DND-41 (cell line): ENCODE results near the gene MSH5.

Experiments
- ATAC-seq: fragments of 200-7000 bp; cut with Tn5 transposase; 3 replicates; pipeline ENCODE4 v1.9.1; 2021; ENCODE audit warnings: low read depth; ENCODE audit not compliant: insufficient read depth
- DNase-seq: peaks from one replicate; pipeline ENCODE4 v3.0.0-alpha.2; 2020
- H2AFZ ChIP-seq: 2 replicates; pipeline ENCODE4 v1.6.0; 2012; ENCODE audit warnings: low read depth, low read length
- H3K27ac ChIP-seq: 2 replicates; pipeline ENCODE4 v1.5.1; 2012; ENCODE audit warnings: low read length, inconsistent platforms
- H3K27me3 ChIP-seq: fragments of 200-600 bp; sonication (generic); 2 replicates; pipeline ENCODE4 v1.6.0; 2012; ENCODE audit warnings: low read length, mild to moderate bottlenecking, inconsistent platforms; ENCODE audit not compliant: insufficient read depth, poor library complexity
- H3K36me3 ChIP-seq: 2 replicates; pipeline ENCODE4 v1.5.1; 2012; ENCODE audit warnings: low read length, inconsistent platforms; ENCODE audit not compliant: insufficient read depth
- H3K4me1 ChIP-seq: 2 replicates; pipeline ENCODE4 v1.5.1; 2012; ENCODE audit warnings: mild to moderate bottlenecking, low read length; ENCODE audit not compliant: insufficient read depth
- H3K4me2 ChIP-seq: 2 replicates; pipeline ENCODE4 v1.6.0; 2012; ENCODE audit warnings: mild to moderate bottlenecking, moderate library complexity, low read length, inconsistent platforms; ENCODE audit not compliant: insufficient read depth
- H3K4me3 ChIP-seq, 2 experiments: fragments of 200-600 bp in 1 of 2; shearing (Covaris generic) in 1 of 2; 2 replicates each; pipeline ENCODE4 v1.5.1; 2012 to 2016; ENCODE audit warnings: inconsistent platforms in 2 of 2, low read length in 2 of 2, mild to moderate bottlenecking in 2 of 2, low read depth in 1 of 2, moderate library complexity in 1 of 2
- H3K79me2 ChIP-seq: 2 replicates; pipeline ENCODE4 v1.6.0; 2012; ENCODE audit warnings: low read length, inconsistent platforms; ENCODE audit not compliant: insufficient read depth
- H3K9ac ChIP-seq: 2 replicates; pipeline ENCODE4 v1.6.0; 2012; ENCODE audit warnings: low read depth, mild to moderate bottlenecking, inconsistent platforms, low read length, moderate library complexity
- H3K9me3 ChIP-seq: 2 replicates; pipeline ENCODE4 v1.5.1; 2012; ENCODE audit warnings: low read length, moderate library complexity, mild to moderate bottlenecking, inconsistent platforms; ENCODE audit not compliant: insufficient read depth, severe bottlenecking
- H4K20me1 ChIP-seq: 2 replicates; pipeline ENCODE4 v1.6.0; 2012; ENCODE audit warnings: low read length; ENCODE audit not compliant: insufficient read depth
- CTCF ChIP-seq: IDR thresholded peaks from 2 replicates; pipeline ENCODE4 v1.5.1; 2012; ENCODE audit warnings: borderline replicate concordance, low read length, moderate library complexity, mild to moderate bottlenecking; ENCODE audit not compliant: poor library complexity, severe bottlenecking; ENCODE audit errors: extremely low read depth
- EZH2 ChIP-seq: IDR thresholded peaks from 3 replicates; pipeline ENCODE4 v1.6.1; 2012; ENCODE audit warnings: borderline replicate concordance, low read depth, mild to moderate bottlenecking, moderate library complexity, low read length, inconsistent platforms; ENCODE audit not compliant: severe bottlenecking

MSH5 gene

DNA sequence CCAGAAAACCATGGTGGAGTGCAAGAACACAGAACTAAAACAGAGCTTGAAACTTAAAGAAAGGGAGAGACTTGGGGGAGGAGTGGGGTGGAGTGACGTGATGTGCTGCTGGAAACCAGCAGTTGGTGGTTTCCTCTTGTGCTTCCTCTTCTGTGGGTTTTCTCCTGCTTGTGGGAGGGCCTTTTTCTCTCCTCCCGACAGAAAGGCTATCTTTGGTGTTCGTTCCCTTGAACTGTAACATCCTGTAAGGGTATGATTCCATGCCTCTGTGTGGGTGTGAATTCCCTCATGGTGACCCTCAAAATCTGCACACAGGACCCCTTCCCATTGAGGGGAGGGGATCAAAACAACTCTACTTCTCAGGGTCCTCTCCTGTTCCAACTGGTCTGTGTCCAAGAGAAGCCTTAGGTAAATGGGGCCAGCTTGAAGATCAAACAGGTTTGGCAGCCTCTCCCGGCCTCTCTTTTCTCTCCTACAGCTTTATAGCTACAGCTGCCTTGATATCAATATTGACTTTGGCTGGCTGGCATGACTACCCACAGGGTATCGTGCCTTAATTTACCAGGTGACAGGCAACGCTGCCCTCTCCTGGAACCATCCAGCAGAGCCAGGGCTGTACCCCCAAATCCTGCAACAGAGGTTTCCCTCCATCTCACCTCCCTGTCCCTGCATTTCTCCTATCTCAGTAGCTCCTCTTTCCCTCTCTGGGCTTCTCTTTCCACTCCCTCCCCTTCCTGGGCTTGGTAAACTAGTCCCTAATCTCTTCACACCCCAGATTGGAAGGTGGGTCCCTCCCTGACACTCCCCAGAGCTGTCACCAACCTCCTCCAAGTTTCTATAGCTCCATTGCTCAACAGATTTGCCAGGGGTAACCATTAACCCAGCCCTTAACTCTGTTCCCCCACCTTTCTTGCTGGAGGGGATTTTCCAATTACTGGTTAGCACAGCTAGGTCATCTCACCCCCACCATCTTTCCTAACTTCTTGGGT, 1.5 kb upstream of the MSH5 start:
- TF ChIP-seq EZH2 (no peak), CTCF (peak; percentile 65)
- peaks cover 74% of the 10 kb centered on the region for H3K4me1 ChIP-seq

GRCh38 chr6:31740397-31741223, 805 bp downstream of the MSH5 start:
- Histone ChIP-seq H3K27ac (peak overlapping the region; percentile 99), H3K4me1 (peaks cover 52% of the 10 kb centered on the region), H2AFZ (peak overlapping the region; percentile 61), H3K79me2 (peaks cover 48% of the 10 kb centered on the region), H3K4me3 (peak overlapping the region; percentile 68 to 86), H3K4me2 (peak overlapping the region; percentile 69), H4K20me1 (no peaks in the 10 kb centered on the region), H3K27me3 (no peaks in the 10 kb centered on the region), H3K9me3 (no peaks in the 10 kb centered on the region), H3K36me3 (peaks cover 43% of the 10 kb centered on the region), H3K9ac (peak overlapping the region; percentile 99)
- no peak for ATAC-seq
- DNase-seq, result peak; percentile 56
- no peak for TF ChIP-seq EZH2
- TF ChIP-seq CTCF, result no peak

More for the DNA sequence above, 1.5 kb upstream of the MSH5 start:
- ATAC-seq, result peak; percentile 47
- Histone ChIP-seq H3K9ac (peak overlapping the region; percentile 99), H3K4me3 (peak overlapping the region; percentile 4 to 62; a peak in 3 of 4 replicates), H3K36me3 (peaks cover 35% of the 10 kb centered on the region), H3K9me3 (no peaks in the 10 kb centered on the region), H3K4me2 (peak overlapping the region; percentile 76), H4K20me1 (peaks cover 17% of the 10 kb centered on the region), H3K27ac (peak overlapping the region; percentile 96), H3K79me2 (peaks cover 70% of the 10 kb centered on the region), H2AFZ (no peak overlapping the region), H3K27me3 (no peaks in the 10 kb centered on the region)
- peak; percentile 89 for DNase-seq

DNA sequence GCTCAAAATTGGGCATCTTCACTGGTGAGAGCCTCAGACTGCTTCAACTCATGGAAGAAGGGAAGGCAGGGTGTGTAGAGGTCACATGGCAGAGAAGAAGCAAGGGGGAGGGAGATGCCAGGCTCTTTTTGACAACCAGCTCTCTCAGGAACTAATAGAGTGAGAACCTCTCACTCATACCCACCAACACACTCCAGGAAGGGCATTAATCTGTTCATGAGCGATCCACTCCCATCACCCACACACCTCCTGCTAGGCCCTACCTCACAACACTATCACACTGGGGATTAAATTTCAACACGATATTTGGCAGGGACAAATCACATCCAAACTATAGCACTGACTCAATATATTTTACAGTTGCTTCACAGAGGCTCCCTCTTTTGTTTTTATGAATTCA, 2.0 kb downstream of the MSH5 start:
- peak overlapping the region; percentile 22 for H3K9ac ChIP-seq
- peaks cover 46% of the 10 kb centered on the region for H3K36me3 ChIP-seq
- no peaks in the 10 kb centered on the region for H3K9me3 ChIP-seq
- peaks cover 45% of the 10 kb centered on the region for H3K4me1 ChIP-seq
- ATAC-seq (no peak), DNase-seq (no peak)
- H3K4me2 ChIP-seq, result peak overlapping the region; percentile 23
- peak overlapping the region; percentile 99; the same call in 1 of the 2 replicates for H3K27ac ChIP-seq
- no peak overlapping the region for H3K4me3 ChIP-seq
- H4K20me1 ChIP-seq, result no peaks in the 10 kb centered on the region
- H3K27me3 ChIP-seq, result no peaks in the 10 kb centered on the region
- H3K79me2 ChIP-seq, result peaks cover 36% of the 10 kb centered on the region
- H2AFZ ChIP-seq, result no peak overlapping the region
- TF ChIP-seq EZH2 (no peak), CTCF (no peak)
